SK-MEL-5 (cell line): ENCODE results near the gene IQGAP3. TPM values are rescaled to one million over a fixed set of nuclear protein-coding genes. Genes with fewer than 3 reads are reported as not detected.
"Not testable (repeated sequence)": the region's sequence is repeated elsewhere in the genome, so short reads cannot be mapped to it uniquely, and the experiment has no call there.

ENCODE experiments used
- DNase-seq: peaks from one replicate; pipeline ENCODE4 v3.0.0-alpha.2; 2016; ENCODE audit warnings: low read depth, low spot score
- in situ Hi-C: cut with HindIII; loops from 2 replicates; pipeline ENCODE4 v1.10.0; 2016; ENCODE audit warnings: low sequenced_read_pairs, high pct_unique_total_duplicates, low pct_unique_long_range_greater_than_20kb
- total RNA-seq: library from RNA; depleted of rRNA; stranded (reverse); fragments of >200 nt; shearing (Covaris generic); gene quantifications from 2 replicates; pipeline ENCODE4 v1.2.3, GENCODE V29; 2014

Gene IQGAP3
- total RNA-seq, 1 experiment from 2014 or later: 10.3 TPM

- in situ Hi-C loops: no loop called here
- no peak for DNase-seq
These were observed 26.5 kb upstream of the IQGAP3 start for GRCh38 chr1:156598731-156599432.

GRCh38 chr1:156598125-156598524 is 25.8 kb upstream of the IQGAP3 start:
- DNase-seq: no peak
- in situ Hi-C loops: no loop called here

- no peak for DNase-seq
- in situ Hi-C loops: no loop called here
These were observed 24.1 kb upstream of the IQGAP3 start for GRCh38 chr1:156596426-156596825.

- DNase-seq: no peak
- in situ Hi-C loops: no loop called here
These were observed 22.7 kb upstream of the IQGAP3 start for GRCh38 chr1:156595016-156595415.

- in situ Hi-C loops: no loop called here
- no peak for DNase-seq
These were observed 21.8 kb upstream of the IQGAP3 start for GRCh38 chr1:156594190-156594589.

GRCh38 chr1:156593661-156593989 is 21.3 kb upstream of the IQGAP3 start:
- in situ Hi-C loops: no loop called here
- DNase-seq: no peak

- DNase-seq: peak; percentile 36
- in situ Hi-C loops: no loop called here
These were observed 20.7 kb upstream of the IQGAP3 start for GRCh38 chr1:156592910-156593660.

GRCh38 chr1:156592158-156592909 is 20.0 kb upstream of the IQGAP3 start:
- no peak for DNase-seq
- in situ Hi-C loops: no loop called here

GRCh38 chr1:156591432-156592157 is 19.2 kb upstream of the IQGAP3 start, which contains the start of gene NAXE:
NAXE (plus strand) TSS chr1:156591776; CDS start chr1:156591805, 29 bp downstream.
- in situ Hi-C loops: no loop called here
- peak; percentile 61 for DNase-seq

GRCh38 chr1:156591181-156591431 is 18.7 kb upstream of the IQGAP3 start:
- in situ Hi-C loops: no loop called here
- no peak for DNase-seq

GRCh38 chr1:156590326-156591180 is 18.2 kb upstream of the IQGAP3 start:
- no peak for DNase-seq
- in situ Hi-C loops: no loop called here

GRCh38 chr1:156589546-156589945 is 17.2 kb upstream of the IQGAP3 start:
- DNase-seq: no peak
- in situ Hi-C loops: no loop called here

- DNase-seq, in situ Hi-C loops: not testable (repeated sequence)
These were observed 15.6 kb upstream of the IQGAP3 start for GRCh38 chr1:156587927-156588326.

GRCh38 chr1:156586892-156587477 is 14.6 kb upstream of the IQGAP3 start:
- in situ Hi-C loops: no loop called here
- no peak for DNase-seq

- DNase-seq: no peak
- in situ Hi-C loops: no loop called here
These were observed 14.0 kb upstream of the IQGAP3 start for GRCh38 chr1:156586323-156586722.

- in situ Hi-C loops: no loop called here
- no peak for DNase-seq
These were observed 12.4 kb upstream of the IQGAP3 start for GRCh38 chr1:156584813-156585212.
